Measurements from ENCODE around the gene GNAO1.

The GNAO1 gene

GRCh38 chr16:56191156-56191815 is at the start of gene GNAO1:
Gene GNAO1, plus strand, starts transcription at chr16:56191489. Its CDS starts 747 bp downstream, at chr16:56192236.
- CTCF ChIA-PET, result interaction anchor here (1.0 to 1.1 kb wide), 2 partner anchors 10 to 11 kb away, joined by 3 to 4 read pairs; no protein-coding TSS in a partner anchor
- peaks cover 91% of the 10 kb centered on the region for H3K27me3 Mint-ChIP-seq
- H3K4me1 Mint-ChIP-seq, result peaks cover 37% of the 10 kb centered on the region
- H3K9me3 Mint-ChIP-seq, result no peaks in the 10 kb centered on the region
- peaks cover 2% of the 10 kb centered on the region for H3K36me3 Mint-ChIP-seq
- DNase-seq, result peak; percentile 64
- peak within 1 kb of the TSS; percentile 73 for H3K4me3 Mint-ChIP-seq
- peak within 1 kb of the TSS; percentile 5 for H3K27ac Mint-ChIP-seq

GRCh38 chr16:56143666-56144065 is 47.6 kb upstream of the GNAO1 start:
- CTCF ChIA-PET, result no interaction called here
- Mint-ChIP-seq H3K27ac (no peak overlapping the region), H3K4me1 (no peaks in the 10 kb centered on the region)

GRCh38 chr16:56145369-56145768 is 45.9 kb upstream of the GNAO1 start:
- DNase-seq, result no peak
- Mint-ChIP-seq H3K27me3 (peaks cover 11% of the 10 kb centered on the region), H3K4me1 (no peaks in the 10 kb centered on the region), H3K36me3 (no peaks in the 10 kb centered on the region), H3K4me3 (no peak overlapping the region), H3K9me3 (no peaks in the 10 kb centered on the region), H3K27ac (no peak overlapping the region)
- CTCF ChIA-PET, result no interaction called here

More at GRCh38 chr16:56143666-56144065, 47.6 kb upstream of the GNAO1 start:
- DNase-seq, result no peak
- Mint-ChIP-seq H3K36me3 (no peaks in the 10 kb centered on the region), H3K27me3 (peaks cover 7% of the 10 kb centered on the region), H3K9me3 (no peaks in the 10 kb centered on the region), H3K4me3 (no peak overlapping the region)

- peaks cover 36% of the 10 kb centered on the region for H3K27me3 Mint-ChIP-seq
- H3K27ac Mint-ChIP-seq, result no peak overlapping the region
These were observed 39.7 kb upstream of the GNAO1 start for GRCh38 chr16:56151621-56152020.

GRCh38 chr16:56161658-56162057 is 29.6 kb upstream of the GNAO1 start:
- CTCF ChIA-PET, result interaction anchor here (0.6 to 1.1 kb wide), 2 partner anchors 41 to 218 kb away, joined by 3 read pairs; no protein-coding TSS in a partner anchor

More at GRCh38 chr16:56151621-56152020, 39.7 kb upstream of the GNAO1 start:
- DNase-seq, result no peak
- CTCF ChIA-PET, result no interaction called here
- Mint-ChIP-seq H3K4me3 (no peak overlapping the region), H3K9me3 (no peaks in the 10 kb centered on the region), H3K36me3 (no peaks in the 10 kb centered on the region), H3K4me1 (no peaks in the 10 kb centered on the region)

GRCh38 chr16:56163089-56163488 is 28.2 kb upstream of the GNAO1 start:
- DNase-seq, result no peak
- H3K9me3 Mint-ChIP-seq, result peaks cover 1% of the 10 kb centered on the region
- H3K36me3 Mint-ChIP-seq, result no peaks in the 10 kb centered on the region
- no peak overlapping the region for H3K27ac Mint-ChIP-seq
- H3K4me1 Mint-ChIP-seq, result peaks cover 3% of the 10 kb centered on the region
- no peak overlapping the region for H3K4me3 Mint-ChIP-seq
- CTCF ChIA-PET, result no interaction called here
- peaks cover 13% of the 10 kb centered on the region for H3K27me3 Mint-ChIP-seq

More at GRCh38 chr16:56161658-56162057, 29.6 kb upstream of the GNAO1 start:
- H3K4me3 Mint-ChIP-seq, result no peak overlapping the region
- no peak overlapping the region for H3K27ac Mint-ChIP-seq
- DNase-seq, result no peak
- peaks cover 13% of the 10 kb centered on the region for H3K27me3 Mint-ChIP-seq
- no peaks in the 10 kb centered on the region for H3K36me3 Mint-ChIP-seq
- H3K9me3 Mint-ChIP-seq, result peaks cover 1% of the 10 kb centered on the region
- peaks cover 3% of the 10 kb centered on the region for H3K4me1 Mint-ChIP-seq

- peaks cover 3% of the 10 kb centered on the region for H3K4me1 Mint-ChIP-seq
These were observed 27.4 kb upstream of the GNAO1 start for GRCh38 chr16:56163938-56164337.

GRCh38 chr16:56164636-56165035 is 26.7 kb upstream of the GNAO1 start:
- peaks cover 1% of the 10 kb centered on the region for H3K9me3 Mint-ChIP-seq
- no peak overlapping the region for H3K27ac Mint-ChIP-seq
- no peaks in the 10 kb centered on the region for H3K36me3 Mint-ChIP-seq
- no peak for DNase-seq
- H3K27me3 Mint-ChIP-seq, result peaks cover 13% of the 10 kb centered on the region
- H3K4me1 Mint-ChIP-seq, result peaks cover 3% of the 10 kb centered on the region
- CTCF ChIA-PET, result interaction anchor here (1.2 kb wide), 1 partner anchor 116 kb away, joined by 3 read pairs; no protein-coding TSS in a partner anchor
- no peak overlapping the region for H3K4me3 Mint-ChIP-seq

More at GRCh38 chr16:56163938-56164337, 27.4 kb upstream of the GNAO1 start:
- no peak for DNase-seq
- CTCF ChIA-PET, result interaction anchor here (1.2 kb wide), 1 partner anchor 117 kb away, joined by 3 read pairs; no protein-coding TSS in a partner anchor
- H3K27ac Mint-ChIP-seq, result no peak overlapping the region
- no peaks in the 10 kb centered on the region for H3K36me3 Mint-ChIP-seq
- H3K27me3 Mint-ChIP-seq, result peaks cover 13% of the 10 kb centered on the region
- H3K9me3 Mint-ChIP-seq, result peaks cover 1% of the 10 kb centered on the region
- no peak overlapping the region for H3K4me3 Mint-ChIP-seq

- H3K4me1 Mint-ChIP-seq, result no peaks in the 10 kb centered on the region
- H3K9me3 Mint-ChIP-seq, result no peaks in the 10 kb centered on the region
- no peaks in the 10 kb centered on the region for H3K36me3 Mint-ChIP-seq
- no peak for DNase-seq
- H3K27ac Mint-ChIP-seq, result no peak overlapping the region
- H3K27me3 Mint-ChIP-seq, result peaks cover 3% of the 10 kb centered on the region
- CTCF ChIA-PET, result no interaction called here
- no peak overlapping the region for H3K4me3 Mint-ChIP-seq
These were observed 16.9 kb upstream of the GNAO1 start for GRCh38 chr16:56174411-56174810.

- CTCF ChIA-PET, result interaction anchor here (1.0 kb wide), 1 partner anchor 9 kb away, joined by 3 read pairs; no protein-coding TSS in a partner anchor
- H3K4me3 Mint-ChIP-seq, result no peak overlapping the region
- H3K4me1 Mint-ChIP-seq, result no peaks in the 10 kb centered on the region
- DNase-seq, result no peak
- no peaks in the 10 kb centered on the region for H3K36me3 Mint-ChIP-seq
- peaks cover 33% of the 10 kb centered on the region for H3K27me3 Mint-ChIP-seq
- peaks cover 2% of the 10 kb centered on the region for H3K9me3 Mint-ChIP-seq
- H3K27ac Mint-ChIP-seq, result no peak overlapping the region
These were observed 9.9 kb upstream of the GNAO1 start for GRCh38 chr16:56181401-56181800.

GRCh38 chr16:56183266-56183665 is 8.0 kb upstream of the GNAO1 start:
- no peaks in the 10 kb centered on the region for H3K36me3 Mint-ChIP-seq
- DNase-seq, result no peak
- CTCF ChIA-PET, result interaction anchor here (1.1 kb wide), 1 partner anchor 16 kb away, joined by 3 read pairs; no protein-coding TSS in a partner anchor
- no peak overlapping the region for H3K27ac Mint-ChIP-seq
- no peak overlapping the region for H3K4me3 Mint-ChIP-seq
- H3K4me1 Mint-ChIP-seq, result no peaks in the 10 kb centered on the region
- H3K27me3 Mint-ChIP-seq, result peaks cover 48% of the 10 kb centered on the region
- peaks cover 2% of the 10 kb centered on the region for H3K9me3 Mint-ChIP-seq

- Mint-ChIP-seq H3K36me3 (peaks cover 2% of the 10 kb centered on the region), H3K4me3 (peak overlapping the region; percentile 70), H3K4me1 (peaks cover 37% of the 10 kb centered on the region), H3K9me3 (no peaks in the 10 kb centered on the region), H3K27me3 (peaks cover 93% of the 10 kb centered on the region), H3K27ac (no peak overlapping the region)
- CTCF ChIA-PET, result interaction anchor here (0.6 to 1.4 kb wide), 3 partner anchors 9 to 244 kb away, joined by 3 read pairs; no protein-coding TSS in a partner anchor
- DNase-seq, result no peak
These were observed 1.1 kb upstream of the GNAO1 start for GRCh38 chr16:56190048-56190676.

GRCh38 chr16:56190677-56191155 is 573 bp upstream of the GNAO1 start:
- no peak for DNase-seq

More at GRCh38 chr16:56190677-56191155, 573 bp upstream of the GNAO1 start:
- H3K27ac Mint-ChIP-seq, result no peak overlapping the region
- H3K4me1 Mint-ChIP-seq, result peaks cover 37% of the 10 kb centered on the region
- peaks cover 2% of the 10 kb centered on the region for H3K36me3 Mint-ChIP-seq
- CTCF ChIA-PET, result interaction anchor here (0.6 to 1.0 kb wide), 2 partner anchors 9 to 13 kb away, joined by 3 read pairs; no protein-coding TSS in a partner anchor
- H3K27me3 Mint-ChIP-seq, result peaks cover 93% of the 10 kb centered on the region
- peak overlapping the region; percentile 70 for H3K4me3 Mint-ChIP-seq
- no peaks in the 10 kb centered on the region for H3K9me3 Mint-ChIP-seq
